ENCODE results near the gene CREM.

GRCh38 chr10:35090162-35090954 lies 36.3 kb upstream of the CREM start, which contains the start of gene CUL2:
- TF ChIP-seq CTCF (conservative IDR thresholded peaks at IDR 0.05; ENCODE audit: low read length) (no peak), EZH2phosphoT487 (IDR thresholded peaks at IDR 0.05; ENCODE audit: borderline replicate concordance, low read depth, low read length) (no peak)
